ENCODE results near the gene FGF12. TPM values are rescaled to one million over a fixed set of nuclear protein-coding genes. Genes with fewer than 3 reads are reported as not detected.

FGF12 gene
- total RNA-seq, 4 donors from 2014 or later, result 0.54 to 6.3 (median 3.9) TPM

DNA sequence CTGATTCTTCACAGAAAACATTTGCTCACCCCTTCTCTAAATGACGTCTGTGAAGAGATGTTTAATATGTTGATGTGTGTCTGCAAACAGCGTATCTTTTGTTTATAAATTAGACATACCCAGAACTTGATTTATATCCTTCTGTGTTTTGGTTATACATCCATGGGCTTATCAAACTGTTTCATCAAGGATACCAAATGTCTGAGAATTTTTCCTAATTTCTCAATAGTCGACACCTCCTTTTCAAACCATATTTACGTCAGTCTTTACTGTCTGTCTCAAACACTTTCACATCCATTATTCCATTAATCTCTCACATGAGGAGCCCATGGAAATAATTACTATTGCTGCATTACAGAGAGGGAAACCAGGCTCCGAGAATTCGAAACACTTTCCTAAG lies 85.4 kb downstream of the FGF12 start:
- H3K27ac ChIP-seq, result no peak overlapping the region
- peaks cover 6% of the 10 kb centered on the region for H3K27me3 ChIP-seq
- no peaks in the 10 kb centered on the region for H3K4me1 ChIP-seq
- no peak overlapping the region for H3K4me3 ChIP-seq (replicated peaks in 1 of 3)
- 66 to 69% methylated on average over 6 of the region's 6 CpGs for WGBS, 2 donors
- no peaks in the 10 kb centered on the region for H3K36me3 ChIP-seq
- no peak for DNase-seq
- no peaks in the 10 kb centered on the region for H3K9me3 ChIP-seq
- TF ChIP-seq POLR2A (IDR thresholded peaks at IDR 0.05), result no peak
- intact Hi-C loops (cut with DNase I), result no loop called here

DNA sequence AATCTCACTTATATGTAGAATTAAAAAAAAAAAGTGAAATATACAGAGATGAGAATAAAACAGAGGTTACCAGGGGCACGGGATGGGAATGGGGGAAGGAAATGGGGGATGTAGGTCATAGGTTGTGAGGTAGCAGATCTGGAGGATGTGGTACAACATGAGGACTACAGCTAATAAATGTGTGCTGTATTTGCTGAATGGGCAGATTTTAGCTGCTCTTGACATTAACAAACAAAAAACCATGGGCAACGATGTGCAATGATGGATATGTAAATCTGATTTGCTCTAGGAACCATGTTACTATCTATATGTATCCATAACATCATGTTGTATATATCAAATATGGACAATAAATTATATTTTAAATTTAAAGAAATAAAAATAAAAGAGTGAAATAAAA lies 87.4 kb downstream of the FGF12 start:
- Histone ChIP-seq H3K27me3 (peaks cover 6% of the 10 kb centered on the region), H3K4me3 (replicated peaks in 1 of 3) (no peak overlapping the region), H3K9me3 (no peaks in the 10 kb centered on the region), H3K27ac (no peak overlapping the region), H3K4me1 (no peaks in the 10 kb centered on the region), H3K36me3 (no peaks in the 10 kb centered on the region)
- no peak for TF ChIP-seq POLR2A (IDR thresholded peaks at IDR 0.05)
- TF ChIP-seq, protein P1, sequence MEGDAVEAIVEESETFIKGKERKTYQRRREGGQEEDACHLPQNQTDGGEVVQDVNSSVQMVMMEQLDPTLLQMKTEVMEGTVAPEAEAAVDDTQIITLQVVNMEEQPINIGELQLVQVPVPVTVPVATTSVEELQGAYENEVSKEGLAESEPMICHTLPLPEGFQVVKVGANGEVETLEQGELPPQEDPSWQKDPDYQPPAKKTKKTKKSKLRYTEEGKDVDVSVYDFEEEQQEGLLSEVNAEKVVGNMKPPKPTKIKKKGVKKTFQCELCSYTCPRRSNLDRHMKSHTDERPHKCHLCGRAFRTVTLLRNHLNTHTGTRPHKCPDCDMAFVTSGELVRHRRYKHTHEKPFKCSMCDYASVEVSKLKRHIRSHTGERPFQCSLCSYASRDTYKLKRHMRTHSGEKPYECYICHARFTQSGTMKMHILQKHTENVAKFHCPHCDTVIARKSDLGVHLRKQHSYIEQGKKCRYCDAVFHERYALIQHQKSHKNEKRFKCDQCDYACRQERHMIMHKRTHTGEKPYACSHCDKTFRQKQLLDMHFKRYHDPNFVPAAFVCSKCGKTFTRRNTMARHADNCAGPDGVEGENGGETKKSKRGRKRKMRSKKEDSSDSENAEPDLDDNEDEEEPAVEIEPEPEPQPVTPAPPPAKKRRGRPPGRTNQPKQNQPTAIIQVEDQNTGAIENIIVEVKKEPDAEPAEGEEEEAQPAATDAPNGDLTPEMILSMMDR (IDR thresholded peaks at IDR 0.05), result no peak
- WGBS, 2 donors, result 84 to 88% methylated on average over 2 of the region's 2 CpGs
- intact Hi-C loops (cut with DNase I), result no loop called here
- DNase-seq, result no peak

DNA sequence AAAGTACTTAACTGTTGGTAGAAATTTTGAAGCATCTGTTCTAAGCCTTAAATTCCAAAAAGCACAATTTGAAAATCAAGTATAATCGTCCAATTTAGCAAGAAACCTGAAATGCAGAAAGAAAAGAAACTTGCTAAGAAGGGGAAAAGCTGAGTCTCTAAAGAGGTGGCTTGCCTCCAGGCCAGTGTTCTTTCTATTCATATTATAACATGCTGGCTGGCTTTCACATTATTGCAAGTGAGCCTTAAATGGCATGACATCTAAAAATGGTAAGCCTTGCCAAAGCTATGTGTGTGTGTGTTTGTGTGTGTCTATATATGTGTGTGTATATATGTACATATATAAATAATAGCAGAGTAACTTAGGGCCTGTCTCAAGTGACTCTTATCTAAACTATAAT lies 89.5 kb downstream of the FGF12 start:
- Histone ChIP-seq H3K9me3 (no peaks in the 10 kb centered on the region), H3K4me3 (replicated peaks in 1 of 3) (no peak overlapping the region), H3K36me3 (no peaks in the 10 kb centered on the region), H3K27me3 (no peaks in the 10 kb centered on the region), H3K27ac (no peak overlapping the region), H3K4me1 (no peaks in the 10 kb centered on the region)
- TF ChIP-seq, protein P1 (IDR thresholded peaks at IDR 0.05), result no peak
- TF ChIP-seq POLR2A (IDR thresholded peaks at IDR 0.05), result no peak
- intact Hi-C loops (cut with DNase I), result no loop called here
- WGBS, 2 donors, result 71 to 73% methylated on average over 1 of the region's 1 CpG
- no peak for DNase-seq

DNA sequence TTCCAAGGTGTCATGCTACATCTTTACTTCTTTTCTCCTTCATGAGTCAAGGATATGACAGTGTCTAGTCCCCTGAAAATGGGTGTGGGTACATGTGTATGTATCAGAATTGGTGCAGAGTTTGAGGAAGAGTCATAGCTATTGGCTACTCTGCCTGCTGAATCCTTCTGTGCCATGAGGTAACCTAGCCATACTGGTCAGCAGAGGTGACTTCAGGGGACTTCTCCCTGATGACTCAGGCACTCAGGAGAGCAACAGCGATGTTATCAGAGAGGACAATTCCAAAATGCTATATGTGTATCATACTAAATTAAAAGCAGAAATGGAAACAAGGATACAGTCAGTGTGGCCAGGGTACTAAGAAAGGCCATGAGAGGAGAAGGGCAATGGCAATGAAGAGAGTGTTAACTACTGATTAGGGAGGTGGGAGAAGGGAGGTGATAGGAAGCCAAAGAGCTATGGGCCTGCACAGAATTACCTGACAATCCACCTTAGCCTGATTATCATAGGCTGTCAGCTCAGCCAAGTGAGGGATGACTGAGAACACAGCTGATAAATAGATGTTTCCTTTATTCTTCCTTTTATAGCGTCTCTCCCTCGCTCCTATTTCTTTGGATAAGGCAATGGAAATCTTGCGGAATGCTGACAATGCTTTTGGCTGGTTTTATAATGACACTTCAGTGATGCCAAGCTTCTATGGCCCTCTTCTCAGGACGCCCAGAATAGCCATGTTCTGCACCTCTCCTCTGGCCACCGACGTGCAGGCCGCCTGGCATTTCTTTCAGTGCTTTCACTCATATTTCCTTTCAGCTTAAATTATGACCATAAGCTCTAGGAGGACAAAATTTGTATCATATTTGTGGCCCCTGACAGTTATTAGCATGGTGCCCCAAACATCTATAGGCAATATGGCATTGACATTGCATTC lies 90.6 kb downstream of the FGF12 start:
- H3K27me3 ChIP-seq, result no peaks in the 10 kb centered on the region
- H3K9me3 ChIP-seq, result no peaks in the 10 kb centered on the region
- H3K36me3 ChIP-seq, result no peaks in the 10 kb centered on the region
- no peak for TF ChIP-seq POLR2A (IDR thresholded peaks at IDR 0.05)
- TF ChIP-seq, protein P1 (IDR thresholded peaks at IDR 0.05), result no peak
- no peaks in the 10 kb centered on the region for H3K4me1 ChIP-seq
- intact Hi-C loops (cut with DNase I), result no loop called here
- 90% methylated on average over 8 of the region's 8 CpGs for WGBS, 2 donors
- DNase-seq, result no peak
- H3K27ac ChIP-seq, result no peak overlapping the region
- no peak overlapping the region for H3K4me3 ChIP-seq (replicated peaks in 1 of 3)

DNA sequence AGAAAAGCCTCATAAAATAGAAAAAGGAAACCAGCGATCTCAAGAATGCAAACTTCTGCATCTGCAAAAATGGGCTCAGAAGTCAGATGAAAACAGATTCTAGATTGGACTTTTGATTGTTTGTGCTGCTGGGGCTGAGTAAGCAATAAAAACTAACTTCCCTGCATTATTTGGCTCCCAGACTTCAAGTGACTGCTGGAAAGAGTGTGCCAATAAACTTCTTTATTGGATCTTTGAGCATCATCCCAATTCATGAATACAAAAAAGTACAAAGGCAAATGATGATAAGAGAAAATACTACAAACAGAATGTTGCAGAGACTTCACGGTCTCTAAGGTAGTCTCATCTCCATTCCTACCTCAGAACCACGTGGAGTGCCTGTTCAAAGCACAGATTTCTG lies 97.9 kb downstream of the FGF12 start:
- DNase-seq, result no peak
- intact Hi-C loops (cut with DNase I), result no loop called here
- WGBS, 2 donors, result 78 to 82% methylated on average over 3 of the region's 3 CpGs
- Histone ChIP-seq H3K27ac (no peak overlapping the region), H3K36me3 (no peaks in the 10 kb centered on the region), H3K9me3 (no peaks in the 10 kb centered on the region), H3K27me3 (no peaks in the 10 kb centered on the region), H3K4me3 (replicated peaks in 1 of 3) (no peak overlapping the region), H3K4me1 (no peaks in the 10 kb centered on the region)
- TF ChIP-seq, protein P1 (IDR thresholded peaks at IDR 0.05), result no peak
- no peak for TF ChIP-seq POLR2A (IDR thresholded peaks at IDR 0.05)
